HEK293T (cell line): ENCODE data around the gene XRN2.

ENCODE experiments used
- ARNT ChIP-seq: fragments of 450-650 bp; IDR thresholded peaks from 2 replicates; pipeline ENCODE4 v1.6.1; 2017; ENCODE audit warnings: mild to moderate bottlenecking
- BHLHE40 ChIP-seq: fragments of 450-650 bp; IDR thresholded peaks from 2 replicates; pipeline ENCODE4 v1.6.1; 2016; ENCODE audit warnings: mild to moderate bottlenecking, moderate library complexity, borderline replicate concordance
- FOXM1 ChIP-seq: fragments of 450-650 bp; IDR thresholded peaks from 2 replicates; pipeline ENCODE4 v1.6.1; 2017; ENCODE audit warnings: mild to moderate bottlenecking, borderline replicate concordance
- HDGF ChIP-seq: fragments of 450-650 bp; IDR thresholded peaks from 2 replicates; pipeline ENCODE4 v1.6.1; 2017; ENCODE audit warnings: antibody characterized with exemption, borderline replicate concordance

DNA sequence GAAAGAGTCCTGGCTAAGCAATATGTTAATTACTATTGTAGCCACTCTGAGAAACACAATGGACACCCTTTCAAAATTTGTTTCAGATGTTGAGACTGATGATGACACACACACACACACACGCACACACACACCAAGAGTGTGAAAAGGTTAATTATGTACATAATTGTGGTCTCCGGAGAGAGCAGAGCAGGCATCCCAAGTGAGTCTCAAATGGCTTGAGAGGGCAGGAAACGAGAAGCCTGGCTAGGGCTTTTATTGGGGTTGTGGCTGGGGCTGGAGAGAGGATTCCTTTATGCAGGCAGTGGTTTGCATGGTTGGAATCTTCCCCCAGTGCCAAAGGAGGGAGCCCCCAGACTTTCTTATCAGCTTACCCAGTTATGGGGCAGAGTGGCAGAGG is 132.4 kb downstream of the XRN2 start:
- TF ChIP-seq BHLHE40 (no peak), ARNT (no peak), FOXM1 (no peak), HDGF (no peak)
